ENCODE measurements around the gene CCDC116.
"Not testable (repeated sequence)": the region's sequence is repeated elsewhere in the genome, so short reads cannot be mapped to it uniquely, and the experiment has no call there.

The CCDC116 gene

GRCh38 chr22:21633481-21633880 is 921 bp downstream of the CCDC116 start:
- no peak for DNase-seq

GRCh38 chr22:21634081-21634480 is 1.5 kb downstream of the CCDC116 start:
- no peak for DNase-seq

GRCh38 chr22:21634844-21635243 is 2.3 kb downstream of the CCDC116 start:
- no peak for DNase-seq

- DNase-seq: no peak
These were observed 3.4 kb downstream of the CCDC116 start for GRCh38 chr22:21635771-21636510.

- no peak for DNase-seq
These were observed 4.2 kb downstream of the CCDC116 start for GRCh38 chr22:21636629-21637218.

GRCh38 chr22:21637450-21637849 is 4.9 kb downstream of the CCDC116 start:
- not testable (repeated sequence) for DNase-seq

- no peak for DNase-seq
These were observed 6.8 kb downstream of the CCDC116 start for GRCh38 chr22:21639359-21639758.

GRCh38 chr22:21640810-21641209 is 8.2 kb downstream of the CCDC116 start:
- DNase-seq: no peak

- DNase-seq: peak; percentile 82
These were observed 8.8 kb downstream of the CCDC116 start for GRCh38 chr22:21641417-21641788.

GRCh38 chr22:21641789-21642583 is 9.4 kb downstream of the CCDC116 start, which contains the start of gene SDF2L1:
Gene SDF2L1, plus strand, starts transcription at chr22:21642302. Its CDS starts 35 bp downstream, at chr22:21642337.
- peak; percentile 99 for DNase-seq

GRCh38 chr22:21642584-21643448 is 10.3 kb downstream of the CCDC116 start:
- DNase-seq: peak; percentile 88

- DNase-seq: no peak
These were observed 11.2 kb downstream of the CCDC116 start for GRCh38 chr22:21643533-21644357.

- not testable (repeated sequence) for DNase-seq
These were observed 13.0 kb downstream of the CCDC116 start for GRCh38 chr22:21645513-21645912.

GRCh38 chr22:21646608-21647590 is 14.3 kb downstream of the CCDC116 start:
- DNase-seq: peak; percentile 86

- no peak for DNase-seq
These were observed 17.7 kb downstream of the CCDC116 start for GRCh38 chr22:21650280-21650679.

- DNase-seq: no peak
These were observed 18.4 kb downstream of the CCDC116 start for GRCh38 chr22:21650823-21651520.

GRCh38 chr22:21651521-21652009 is 19.0 kb downstream of the CCDC116 start:
- no peak for DNase-seq

- peak; percentile 96 for DNase-seq
These were observed 19.5 kb downstream of the CCDC116 start for GRCh38 chr22:21652010-21652546.
